ENCODE data around the gene FBXO45. TPM values are rescaled to one million over a fixed set of nuclear protein-coding genes. Genes with fewer than 3 reads are reported as not detected.

Gene FBXO45
- total and polyA plus RNA-seq, 9 of the 15 experiments (the other 6 are each of a cell fraction or from before 2014, with no cell fraction given), result 15.2 to 52.8 (median 37.0) TPM

- TF ChIP-seq ETV6 (IDR thresholded peaks at IDR 0.05; ENCODE audit: borderline replicate concordance in 1 of 2, low read depth in 2 of 2, low read length in 1 of 2) (peak; percentile 39 to 52; a peak in 2 of 4 replicates), ETV6 (CRISPR knock-in tag; IDR thresholded peaks at IDR 0.05; ENCODE audit: borderline replicate concordance) (no peak), PKNOX1 (IDR thresholded peaks at IDR 0.05) (peak; percentile 81), RAD51 (IDR thresholded peaks at IDR 0.05; ENCODE audit: borderline replicate concordance, low read depth) (no peak), KLF16 (IDR thresholded peaks at IDR 0.05) (peak; percentile 42; the same call in 1 of the 2 replicates), PURB (CRISPR knock-in tag; IDR thresholded peaks at IDR 0.05; ENCODE audit: low read depth) (no peak), ZNF384 (IDR thresholded peaks at IDR 0.05; ENCODE audit: low read depth, low read length) (no peak), ZBTB7A (IDR thresholded peaks at IDR 0.05; ENCODE audit: borderline replicate concordance, control insufficient read depth, low read depth, low read length) (peak; percentile 96), HMGN3 (IDR thresholded peaks at IDR 0.05; ENCODE audit: borderline replicate concordance, extremely low read depth, insufficient read length, low read depth, low read length) (peak; percentile 97), CBFB (CRISPR knock-in tag; IDR thresholded peaks at IDR 0.05) (0 out of 2 replicates have a peak, but pooled peaks have one; percentile 66), ZBTB49 (CRISPR knock-in tag; IDR thresholded peaks at IDR 0.05; ENCODE audit: borderline replicate concordance) (no peak), RBM17 (IDR thresholded peaks at IDR 0.05; ENCODE audit: borderline replicate concordance, low read depth, low read length) (no peak), NCOA4 (IDR thresholded peaks at IDR 0.05; ENCODE audit: partially characterized antibody) (no peak), TCF7L2 (IDR thresholded peaks at IDR 0.05; ENCODE audit: low read depth, low read length) (no peak), TAL1 (IDR thresholded peaks at IDR 0.05) (0 out of 2 replicates have a peak, but pooled peaks have one; percentile 31), RBBP5 (IDR thresholded peaks at IDR 0.05; ENCODE audit: borderline replicate concordance, insufficient read depth, low read length, poor library complexity, severe bottlenecking) (peak; percentile 71), ZSCAN29 (IDR thresholded peaks at IDR 0.05) (no peak), RERE (CRISPR knock-in tag; IDR thresholded peaks at IDR 0.05; ENCODE audit: borderline replicate concordance) (no peak), ZNF830 (CRISPR knock-in tag; IDR thresholded peaks at IDR 0.05) (no peak)
Measured at GRCh38 chr3:196632046-196632751, 63.7 kb downstream of the FBXO45 start (continued).
